ENCODE measurements around the gene STIMATE.

Gene STIMATE

GRCh38 chr3:52849656-52850055, 47.7 kb downstream of the STIMATE start:
- TF ChIP-seq FOXP2 (optimal IDR thresholded peaks at IDR 0.05; ENCODE audit: borderline replicate concordance, extremely low read depth, extremely low read length, insufficient read depth) (no peak), POLR2AphosphoS5 (IDR thresholded peaks at IDR 0.05; ENCODE audit: low read depth, low read length) (no peak), SIN3A (IDR thresholded peaks at IDR 0.05; ENCODE audit: borderline replicate concordance, insufficient read depth, low read length) (no peak), TAF1 (IDR thresholded peaks at IDR 0.05; ENCODE audit: borderline replicate concordance, insufficient read depth, low read length) (no peak), REST (IDR thresholded peaks at IDR 0.05; ENCODE audit: insufficient read depth in 1 of 2, low read depth in 2 of 2, low read length in 2 of 2) (no peak)

- TF ChIP-seq REST (IDR thresholded peaks at IDR 0.05; ENCODE audit: insufficient read depth in 1 of 2, low read depth in 2 of 2, low read length in 2 of 2) (no peak), FOXP2 (optimal IDR thresholded peaks at IDR 0.05; ENCODE audit: borderline replicate concordance, extremely low read depth, extremely low read length, insufficient read depth) (no peak), TAF1 (IDR thresholded peaks at IDR 0.05; ENCODE audit: borderline replicate concordance, insufficient read depth, low read length) (no peak), SIN3A (IDR thresholded peaks at IDR 0.05; ENCODE audit: borderline replicate concordance, insufficient read depth, low read length) (no peak), POLR2AphosphoS5 (IDR thresholded peaks at IDR 0.05; ENCODE audit: low read depth, low read length) (no peak)
Measured at GRCh38 chr3:52848617-52849016, 48.7 kb downstream of the STIMATE start.

GRCh38 chr3:52847726-52848125, 49.6 kb downstream of the STIMATE start:
- TF ChIP-seq TAF1 (IDR thresholded peaks at IDR 0.05; ENCODE audit: borderline replicate concordance, insufficient read depth, low read length), result no peak
- no peak for TF ChIP-seq REST (IDR thresholded peaks at IDR 0.05; ENCODE audit: insufficient read depth in 1 of 2, low read depth in 2 of 2, low read length in 2 of 2)
- no peak for TF ChIP-seq SIN3A (IDR thresholded peaks at IDR 0.05; ENCODE audit: borderline replicate concordance, insufficient read depth, low read length)
- TF ChIP-seq FOXP2 (optimal IDR thresholded peaks at IDR 0.05; ENCODE audit: borderline replicate concordance, extremely low read depth, extremely low read length, insufficient read depth), result no peak
- no peak for TF ChIP-seq POLR2AphosphoS5 (IDR thresholded peaks at IDR 0.05; ENCODE audit: low read depth, low read length)

- no peak for TF ChIP-seq SIN3A (IDR thresholded peaks at IDR 0.05; ENCODE audit: borderline replicate concordance, insufficient read depth, low read length)
- no peak for TF ChIP-seq REST (IDR thresholded peaks at IDR 0.05; ENCODE audit: insufficient read depth in 1 of 2, low read depth in 2 of 2, low read length in 2 of 2)
- TF ChIP-seq POLR2AphosphoS5 (IDR thresholded peaks at IDR 0.05; ENCODE audit: low read depth, low read length), result no peak
- TF ChIP-seq TAF1 (IDR thresholded peaks at IDR 0.05; ENCODE audit: borderline replicate concordance, insufficient read depth, low read length), result no peak
- no peak for TF ChIP-seq FOXP2 (optimal IDR thresholded peaks at IDR 0.05; ENCODE audit: borderline replicate concordance, extremely low read depth, extremely low read length, insufficient read depth)
Measured at GRCh38 chr3:52847241-52847640, 50.1 kb downstream of the STIMATE start.

GRCh38 chr3:52846432-52846965, 50.8 kb downstream of the STIMATE start:
- TF ChIP-seq FOXP2 (optimal IDR thresholded peaks at IDR 0.05; ENCODE audit: borderline replicate concordance, extremely low read depth, extremely low read length, insufficient read depth) (no peak), SIN3A (IDR thresholded peaks at IDR 0.05; ENCODE audit: borderline replicate concordance, insufficient read depth, low read length) (no peak)
